ENCODE results near the gene MDH1B.
"Not testable (repeated sequence)": the region's sequence is repeated elsewhere in the genome, so short reads cannot be mapped to it uniquely, and the experiment has no call there.

MDH1B gene

DNA sequence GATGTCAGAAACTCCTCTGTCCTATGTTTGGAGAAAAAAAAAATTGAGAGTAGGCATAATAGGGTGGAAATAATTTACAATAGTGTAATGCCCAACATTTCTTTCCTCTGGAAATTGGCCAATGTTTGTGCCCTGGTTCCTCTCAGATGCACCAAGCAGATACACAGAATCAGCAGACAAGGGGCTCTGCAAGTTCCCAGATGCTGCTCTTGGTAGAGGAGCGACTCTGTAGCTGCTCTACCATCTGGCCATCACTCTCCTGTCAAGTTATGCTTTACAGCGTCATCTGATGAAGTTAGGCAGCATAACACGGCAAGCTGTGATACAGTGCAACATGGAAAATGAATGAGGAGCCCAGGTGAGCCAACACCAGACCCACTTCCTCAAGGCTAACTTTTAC, 48.5 kb downstream of the MDH1B start:
- DNase-seq (ENCODE audit: low read depth) = no peak
- in situ Hi-C loops (cut with HindIII; ENCODE audit: low sequenced_read_pairs) = no loop called here
- TF ChIP-seq, protein P1, sequence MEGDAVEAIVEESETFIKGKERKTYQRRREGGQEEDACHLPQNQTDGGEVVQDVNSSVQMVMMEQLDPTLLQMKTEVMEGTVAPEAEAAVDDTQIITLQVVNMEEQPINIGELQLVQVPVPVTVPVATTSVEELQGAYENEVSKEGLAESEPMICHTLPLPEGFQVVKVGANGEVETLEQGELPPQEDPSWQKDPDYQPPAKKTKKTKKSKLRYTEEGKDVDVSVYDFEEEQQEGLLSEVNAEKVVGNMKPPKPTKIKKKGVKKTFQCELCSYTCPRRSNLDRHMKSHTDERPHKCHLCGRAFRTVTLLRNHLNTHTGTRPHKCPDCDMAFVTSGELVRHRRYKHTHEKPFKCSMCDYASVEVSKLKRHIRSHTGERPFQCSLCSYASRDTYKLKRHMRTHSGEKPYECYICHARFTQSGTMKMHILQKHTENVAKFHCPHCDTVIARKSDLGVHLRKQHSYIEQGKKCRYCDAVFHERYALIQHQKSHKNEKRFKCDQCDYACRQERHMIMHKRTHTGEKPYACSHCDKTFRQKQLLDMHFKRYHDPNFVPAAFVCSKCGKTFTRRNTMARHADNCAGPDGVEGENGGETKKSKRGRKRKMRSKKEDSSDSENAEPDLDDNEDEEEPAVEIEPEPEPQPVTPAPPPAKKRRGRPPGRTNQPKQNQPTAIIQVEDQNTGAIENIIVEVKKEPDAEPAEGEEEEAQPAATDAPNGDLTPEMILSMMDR (IDR thresholded peaks at IDR 0.05; ENCODE audit: low read depth, low read length, missing control alignments) = no peak
- H3K4me3 ChIP-seq (ENCODE audit: low read depth, low read length) = no peak overlapping the region

DNA sequence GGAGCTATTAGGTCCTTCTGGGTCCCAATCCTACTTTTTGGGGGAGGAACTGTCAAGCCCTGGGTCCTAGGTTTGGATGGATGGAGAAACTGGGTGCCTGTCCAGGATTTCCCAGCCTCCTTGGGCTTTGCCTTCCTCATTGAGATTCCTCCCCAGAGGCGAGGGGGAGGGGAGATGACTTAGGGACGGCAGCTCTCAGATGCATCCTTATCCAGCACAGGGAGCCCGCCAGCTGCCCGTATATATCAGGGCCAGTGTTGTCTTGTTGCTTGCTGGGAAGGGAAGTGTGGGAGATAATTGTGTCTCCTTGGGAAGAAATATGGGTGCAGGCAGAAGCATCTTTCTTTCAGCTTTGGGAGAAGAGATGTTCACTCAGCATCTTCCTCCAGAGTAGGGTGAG, 49.9 kb downstream of the MDH1B start:
- DNase-seq (ENCODE audit: low read depth); H3K4me3 ChIP-seq (ENCODE audit: low read depth, low read length); in situ Hi-C loops (cut with HindIII; ENCODE audit: low sequenced_read_pairs): not testable (repeated sequence)

DNA sequence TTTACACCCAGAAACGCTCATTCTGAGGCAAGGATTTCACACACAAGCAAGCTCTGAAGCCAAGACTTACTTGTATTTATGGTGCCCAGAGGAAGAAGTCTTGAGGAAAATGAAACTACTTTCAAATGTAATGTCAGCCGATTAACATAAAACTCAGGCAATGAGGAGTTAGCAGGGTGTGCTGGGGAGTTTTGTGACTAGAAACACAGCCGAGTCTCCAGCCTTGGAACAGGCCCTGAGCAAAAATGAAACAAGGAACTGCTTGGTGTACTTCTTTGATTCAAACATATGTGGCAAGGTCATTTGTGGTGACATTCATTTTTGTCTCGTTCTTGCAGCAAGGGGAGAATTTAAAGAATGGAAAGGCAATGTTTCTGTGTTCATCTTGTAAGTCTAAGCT, 51.4 kb downstream of the MDH1B start:
- H3K4me3 ChIP-seq (ENCODE audit: low read depth, low read length) = no peak overlapping the region
- DNase-seq (ENCODE audit: low read depth) = no peak
- in situ Hi-C loops (cut with HindIII; ENCODE audit: low sequenced_read_pairs) = no loop called here
- TF ChIP-seq, protein P1 (IDR thresholded peaks at IDR 0.05; ENCODE audit: low read depth, low read length, missing control alignments) = no peak

DNA sequence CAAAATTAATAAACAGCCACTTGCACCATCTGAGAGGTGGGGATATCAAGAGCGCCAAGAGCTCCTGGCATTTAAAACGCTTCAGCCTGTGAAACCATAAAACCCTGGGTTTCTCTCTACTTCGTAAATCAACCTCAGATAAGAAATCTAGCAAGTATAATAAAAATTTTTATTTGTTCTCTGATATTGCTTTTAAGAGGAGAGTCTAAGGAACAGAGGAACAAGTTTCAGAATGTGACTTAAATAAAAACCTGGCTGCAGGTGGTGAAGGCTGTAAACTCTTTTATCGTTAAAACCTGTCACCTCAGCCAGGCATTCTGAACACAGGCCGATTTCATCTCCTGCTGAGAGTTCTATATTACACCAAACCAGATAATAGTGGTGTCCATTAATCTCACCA, 56.8 kb downstream of the MDH1B start:
- no peak overlapping the region for H3K4me3 ChIP-seq (ENCODE audit: low read depth, low read length)
- TF ChIP-seq, protein P1 (IDR thresholded peaks at IDR 0.05; ENCODE audit: low read depth, low read length, missing control alignments) = no peak
- in situ Hi-C loops (cut with HindIII; ENCODE audit: low sequenced_read_pairs) = no loop called here

DNA sequence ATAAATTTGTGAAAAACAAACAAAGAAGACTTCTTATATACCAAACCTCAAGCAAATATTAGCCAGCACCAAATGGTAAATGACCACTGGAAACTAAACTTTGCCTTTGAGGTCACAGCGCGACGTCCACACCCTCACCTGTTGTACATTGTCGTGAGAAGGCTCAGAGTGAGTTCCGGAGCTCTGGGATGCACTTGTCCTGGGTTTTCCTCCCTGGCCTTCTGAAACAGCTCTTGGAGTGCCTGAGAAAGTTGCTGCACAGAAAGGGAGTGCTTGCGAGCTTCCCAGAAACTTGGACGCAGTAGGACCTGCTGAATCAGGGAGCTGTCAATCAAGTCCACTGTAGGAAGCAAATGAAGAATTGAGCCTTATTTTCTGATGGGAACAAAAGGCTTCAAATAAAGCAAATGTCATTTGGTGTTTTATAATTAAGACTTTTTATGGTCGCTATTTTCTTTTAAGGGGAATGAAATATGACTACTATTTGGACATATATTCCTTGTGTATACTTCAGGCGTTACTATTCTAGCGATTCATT, 57.9 kb downstream of the MDH1B start:
- TF ChIP-seq, protein P1 (IDR thresholded peaks at IDR 0.05; ENCODE audit: low read depth, low read length, missing control alignments) = no peak
- no peak overlapping the region for H3K4me3 ChIP-seq (ENCODE audit: low read depth, low read length)
- in situ Hi-C loops (cut with HindIII; ENCODE audit: low sequenced_read_pairs) = no loop called here
- DNase-seq (ENCODE audit: low read depth) = no peak

More for the DNA sequence above, 56.8 kb downstream of the MDH1B start:
- no peak for DNase-seq (ENCODE audit: low read depth)

DNA sequence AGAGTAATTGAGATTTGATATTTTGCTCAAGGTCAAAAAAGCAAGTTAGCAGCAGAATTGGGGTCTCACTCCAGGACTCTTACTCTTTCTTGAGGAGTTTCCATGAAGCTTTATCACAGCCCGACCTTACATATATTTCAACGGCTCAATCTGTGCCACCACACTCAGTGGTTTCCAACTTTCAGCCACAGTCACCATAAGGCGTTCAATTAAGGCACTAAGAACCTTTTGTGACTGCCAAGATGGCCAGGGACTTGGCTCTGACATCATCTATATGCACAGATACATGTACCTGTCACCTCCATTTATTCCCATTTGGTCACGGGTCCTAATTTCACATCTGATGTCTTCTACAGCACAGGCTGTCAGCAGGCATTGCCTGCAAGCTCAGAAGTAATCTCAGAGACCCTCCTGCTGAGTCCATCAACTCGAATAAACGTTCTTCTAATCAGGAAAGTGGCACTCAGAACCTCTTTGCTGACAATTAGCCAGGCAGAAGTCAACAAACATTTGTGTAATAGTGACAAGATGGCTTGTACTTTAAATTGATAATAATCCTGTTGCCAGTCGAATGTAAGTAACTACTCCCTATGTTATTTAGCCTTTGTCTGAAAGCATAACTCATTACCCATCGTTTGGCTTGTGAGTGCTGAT, 63.0 kb downstream of the MDH1B start:
- DNase-seq (ENCODE audit: low read depth) = no peak
- H3K4me3 ChIP-seq (ENCODE audit: low read depth, low read length) = no peak overlapping the region
- TF ChIP-seq, protein P1 (IDR thresholded peaks at IDR 0.05; ENCODE audit: low read depth, low read length, missing control alignments) = no peak
- in situ Hi-C loops (cut with HindIII; ENCODE audit: low sequenced_read_pairs) = no loop called here

DNA sequence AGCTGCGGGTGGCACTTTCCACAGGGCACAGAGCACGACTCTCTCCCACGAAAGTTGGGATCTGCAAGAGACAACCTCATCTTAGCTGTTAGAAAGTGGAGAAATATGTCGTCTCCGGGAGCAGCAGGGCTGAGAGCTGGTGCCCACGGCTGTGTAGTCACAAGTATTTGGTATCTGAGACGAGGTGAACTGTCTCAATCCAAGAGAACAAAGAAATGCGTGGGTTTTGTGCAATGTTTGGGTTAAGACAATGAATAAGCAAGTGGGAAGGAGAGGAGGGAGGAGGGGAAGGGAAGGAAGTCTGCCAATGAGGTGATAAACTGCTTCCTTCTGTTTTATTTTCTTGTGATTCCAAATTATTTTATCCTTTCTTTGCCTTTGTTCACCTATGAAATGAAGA, 65.0 kb downstream of the MDH1B start:
- in situ Hi-C loops (cut with HindIII; ENCODE audit: low sequenced_read_pairs) = no loop called here
- H3K4me3 ChIP-seq (ENCODE audit: low read depth, low read length) = no peak overlapping the region

More for the DNA sequence above, 65.0 kb downstream of the MDH1B start:
- DNase-seq (ENCODE audit: low read depth) = no peak
- TF ChIP-seq, protein P1 (IDR thresholded peaks at IDR 0.05; ENCODE audit: low read depth, low read length, missing control alignments) = no peak

Measured in astrocyte of the cerebellum (primary cell).